HG03103 (cell line): ENCODE results near the gene PFKFB2.

Experiments
- ATAC-seq: cut with Tn5 transposase; IDR thresholded peaks from one replicate; pipeline ENCODE4 v1.9.1; 2021; ENCODE audit warnings: low read depth; ENCODE audit not compliant: unreplicated experiment

PFKFB2 gene

DNA sequence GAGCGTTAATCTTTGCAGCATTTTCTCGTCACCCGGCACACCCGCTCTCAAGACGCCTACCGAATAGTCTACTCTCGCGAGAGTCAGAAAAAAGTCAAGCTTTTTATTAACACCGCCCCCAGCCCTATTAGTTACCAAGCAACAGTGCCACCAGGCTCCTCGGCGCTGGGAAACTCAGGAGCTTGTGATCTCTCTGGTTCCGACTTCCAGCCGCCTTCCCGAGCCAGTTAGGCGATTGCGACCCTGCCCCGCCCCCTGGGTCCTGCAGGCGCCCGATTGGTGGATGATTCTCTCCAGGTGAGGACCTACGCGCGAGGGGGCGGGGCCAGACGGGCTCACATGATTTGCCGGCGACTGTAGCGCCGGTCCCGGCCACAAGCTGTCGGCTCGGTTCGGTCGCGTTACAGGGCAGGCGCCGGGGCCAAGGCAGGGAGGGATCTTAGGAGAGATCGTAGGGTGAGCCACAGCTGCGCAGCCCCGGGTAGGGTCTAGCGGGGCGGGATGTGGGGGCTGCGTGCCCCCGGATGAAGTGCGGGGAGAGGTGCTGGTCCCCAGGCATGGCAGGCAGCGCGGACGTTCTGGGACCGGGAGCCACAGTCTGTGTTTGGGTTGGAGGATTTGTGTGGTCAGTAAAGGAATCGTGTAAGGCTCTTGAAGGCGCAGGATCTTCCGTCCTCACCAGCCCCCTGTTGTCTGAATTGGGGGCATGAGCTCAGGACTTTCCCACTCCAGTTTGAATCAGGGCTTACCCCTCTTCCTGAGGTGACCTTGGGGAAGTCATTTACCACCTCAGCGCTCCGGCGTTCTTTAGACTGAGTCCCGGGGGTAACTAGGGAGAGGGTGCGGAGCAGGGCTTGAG, at the start of gene PFKFB2:
TSS of gene PFKFB2 (plus strand) at position 365 of the 859 bp plus-strand sequence. CDS start 1,443 bp downstream, outside the sequence.
- peak; percentile 62 for ATAC-seq

DNA sequence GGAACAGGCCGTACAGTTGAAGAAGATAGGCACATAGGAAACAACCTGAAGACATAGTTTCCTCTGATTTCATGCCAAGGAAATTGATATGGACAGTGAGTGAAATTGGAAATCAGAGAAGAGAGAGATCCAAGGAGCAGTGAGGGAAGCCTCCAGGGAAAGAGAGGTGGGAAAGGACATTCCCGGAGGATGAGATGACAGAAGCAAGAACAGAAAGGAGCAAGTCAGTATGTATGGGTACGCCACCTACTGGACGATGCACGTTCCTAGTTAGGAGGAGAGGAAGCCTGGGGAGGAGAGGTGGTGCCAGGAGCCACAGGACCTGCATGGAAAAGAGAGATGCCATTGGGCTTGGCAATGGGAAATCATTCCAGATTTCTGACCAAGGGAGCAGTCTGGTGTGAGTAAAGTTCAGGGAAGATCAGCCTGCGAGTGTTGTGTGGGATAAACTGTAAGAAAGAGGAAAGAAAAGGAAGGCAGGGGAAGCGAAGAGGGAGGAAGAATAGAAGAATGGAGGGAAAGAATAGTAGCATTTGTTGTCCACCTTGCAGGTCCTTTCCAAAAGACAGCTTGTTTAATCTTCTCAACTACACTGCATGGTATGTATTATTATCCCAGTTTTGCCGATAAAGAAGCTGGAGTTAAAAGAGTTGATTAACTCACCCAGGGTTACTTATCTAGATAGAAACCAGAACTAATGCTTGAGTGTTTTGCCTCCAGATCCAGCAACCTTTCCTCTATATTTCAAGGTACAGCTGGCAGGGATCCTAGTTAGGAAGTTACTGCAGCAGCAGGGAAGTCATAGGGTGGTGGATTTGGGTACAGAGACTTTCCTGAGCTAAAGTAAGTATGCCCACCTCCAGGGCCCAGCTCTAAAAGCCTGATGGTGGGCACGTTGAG, 47.9 kb upstream of the PFKFB2 start:
- ATAC-seq: no peak

DNA sequence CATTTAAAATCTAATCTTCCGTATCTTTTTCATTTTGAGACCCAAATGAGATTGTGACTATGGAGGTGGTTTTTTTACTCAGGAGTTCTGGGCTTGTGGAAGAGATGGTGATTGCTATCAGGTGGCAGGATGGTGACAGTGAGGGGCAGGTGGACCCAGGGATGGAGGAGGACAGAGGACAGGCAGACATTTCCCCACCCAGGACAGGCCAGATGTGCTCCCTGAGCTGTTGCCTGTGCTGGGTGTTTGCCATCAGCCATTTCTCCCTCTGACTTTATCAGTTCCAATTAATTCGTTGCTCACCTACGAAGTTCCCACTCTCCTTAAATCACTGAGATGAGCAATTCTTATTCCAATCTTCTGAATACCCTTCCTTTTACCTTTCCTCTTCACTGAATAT, 47.0 kb upstream of the PFKFB2 start:
- ATAC-seq: no peak

DNA sequence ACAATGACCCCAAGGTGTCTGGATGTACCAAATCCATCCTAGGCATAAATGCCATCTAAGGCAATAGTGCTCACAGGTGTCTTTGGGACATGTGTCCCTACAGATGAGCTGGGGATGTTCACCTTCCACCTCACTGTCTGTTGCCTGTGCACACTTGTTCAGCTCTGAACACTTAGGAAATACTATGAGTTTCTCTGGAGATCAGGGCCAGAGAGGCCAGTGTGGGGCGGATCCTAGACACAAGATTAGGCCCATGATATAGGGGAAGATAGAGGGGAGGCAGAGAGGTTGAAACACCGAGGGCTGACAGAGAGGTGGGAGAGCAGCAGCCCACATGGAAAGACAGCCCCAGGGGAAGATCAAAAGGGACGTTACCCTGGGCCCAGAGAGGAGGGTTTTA, 46.2 kb upstream of the PFKFB2 start:
- ATAC-seq: no peak

DNA sequence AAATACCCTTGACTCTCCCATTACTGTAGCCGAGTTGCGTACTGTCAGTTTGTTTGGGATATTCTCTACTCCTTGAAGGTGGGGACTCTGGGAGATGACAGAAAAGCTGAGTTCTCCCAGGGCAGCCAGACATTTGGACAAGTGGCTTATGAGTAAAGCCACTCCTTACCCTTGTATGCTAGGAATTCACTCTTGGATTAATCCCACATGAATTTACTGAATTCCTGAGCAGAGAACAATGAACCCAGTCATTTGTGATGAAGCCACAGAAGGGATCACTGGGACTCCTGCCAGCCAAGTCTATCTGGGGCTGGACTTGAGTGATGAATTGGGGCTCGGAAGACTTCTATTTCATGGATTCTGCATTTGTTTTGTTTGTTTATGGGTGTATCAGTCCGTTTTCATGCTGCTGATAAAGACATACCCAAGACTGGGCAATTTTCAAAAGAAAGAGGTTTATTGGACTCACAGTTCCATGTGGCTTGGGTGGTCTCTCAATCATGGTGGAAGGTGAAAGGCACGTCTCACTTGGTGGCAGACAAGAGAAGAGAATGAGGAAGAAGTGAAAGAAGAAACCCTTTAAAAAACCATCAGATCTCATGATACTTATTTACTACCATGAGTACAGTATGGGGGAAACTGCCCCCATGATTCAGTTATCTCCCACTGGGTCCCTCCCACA, 45.6 kb upstream of the PFKFB2 start:
- ATAC-seq: no peak

DNA sequence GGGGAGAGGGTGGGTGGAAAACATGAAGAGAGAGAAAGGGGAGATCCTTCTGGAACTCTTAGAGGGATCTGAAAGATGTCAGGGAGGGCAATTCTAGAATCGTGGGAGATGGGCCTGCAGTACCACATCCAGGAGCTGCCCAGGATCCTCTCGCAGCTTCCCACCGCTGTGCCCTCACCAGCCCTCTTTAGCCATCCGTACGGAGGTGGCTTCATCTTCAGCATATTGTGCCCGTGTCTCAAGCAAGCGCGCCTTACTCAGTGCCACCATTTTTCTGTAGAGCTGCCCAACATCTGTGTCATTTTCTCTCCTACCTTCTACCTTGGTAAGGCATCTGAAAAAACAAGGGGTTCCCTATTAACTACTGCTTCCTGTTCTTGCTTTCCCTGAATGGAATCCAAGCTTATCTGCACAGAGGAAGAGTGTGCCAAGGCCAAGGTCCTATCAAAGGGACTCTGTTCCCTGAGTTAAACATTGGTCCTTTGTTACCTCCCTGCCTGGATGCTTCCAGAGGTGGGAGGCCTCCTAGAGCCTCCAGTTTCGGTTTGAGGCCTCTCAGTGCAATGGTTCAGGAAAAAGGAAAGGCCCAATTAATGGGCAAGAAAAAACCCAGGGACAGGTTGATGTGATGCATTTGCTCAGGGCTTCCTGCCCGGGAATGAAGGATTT, 43.8 kb upstream of the PFKFB2 start:
- ATAC-seq: no peak

DNA sequence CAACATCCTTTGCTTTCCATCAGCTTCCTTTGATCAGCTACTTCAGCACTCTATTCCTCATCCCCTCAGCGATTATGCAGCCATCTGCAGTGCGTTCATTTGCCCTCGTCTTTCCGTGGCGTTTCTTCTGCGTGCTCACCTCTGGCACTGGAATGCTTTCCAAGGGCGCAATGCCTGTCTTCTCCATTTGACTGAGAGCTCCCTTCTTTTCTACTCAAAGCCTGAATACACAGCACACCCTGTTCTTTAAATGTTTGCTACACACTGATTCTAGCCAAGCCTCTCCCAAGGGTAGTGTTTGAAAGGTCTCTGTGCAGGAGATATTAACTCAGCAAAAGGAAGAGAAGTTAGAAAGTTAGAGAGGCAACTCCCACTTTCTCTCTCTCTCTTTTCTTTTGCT, 43.1 kb upstream of the PFKFB2 start:
- no peak for ATAC-seq

DNA sequence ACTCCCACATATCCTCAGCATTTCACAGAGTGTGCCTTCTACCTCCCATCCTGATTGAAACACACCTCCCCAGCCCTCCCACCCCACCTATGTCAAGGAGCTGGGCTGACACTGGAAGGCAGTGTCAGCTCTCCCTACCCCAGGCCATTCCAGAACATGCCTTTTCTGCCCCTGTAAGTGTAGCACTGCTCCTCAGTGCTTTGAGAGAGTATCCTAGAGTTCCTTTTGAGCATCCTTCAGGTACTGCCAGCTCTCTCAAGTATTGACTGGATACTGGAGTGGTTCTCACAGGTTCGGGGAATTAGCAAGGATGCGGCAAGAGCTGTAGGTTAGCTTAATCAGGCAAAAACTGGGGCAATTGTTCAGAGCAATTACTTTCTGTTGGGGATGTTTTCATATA, 42.3 kb upstream of the PFKFB2 start:
- no peak for ATAC-seq

DNA sequence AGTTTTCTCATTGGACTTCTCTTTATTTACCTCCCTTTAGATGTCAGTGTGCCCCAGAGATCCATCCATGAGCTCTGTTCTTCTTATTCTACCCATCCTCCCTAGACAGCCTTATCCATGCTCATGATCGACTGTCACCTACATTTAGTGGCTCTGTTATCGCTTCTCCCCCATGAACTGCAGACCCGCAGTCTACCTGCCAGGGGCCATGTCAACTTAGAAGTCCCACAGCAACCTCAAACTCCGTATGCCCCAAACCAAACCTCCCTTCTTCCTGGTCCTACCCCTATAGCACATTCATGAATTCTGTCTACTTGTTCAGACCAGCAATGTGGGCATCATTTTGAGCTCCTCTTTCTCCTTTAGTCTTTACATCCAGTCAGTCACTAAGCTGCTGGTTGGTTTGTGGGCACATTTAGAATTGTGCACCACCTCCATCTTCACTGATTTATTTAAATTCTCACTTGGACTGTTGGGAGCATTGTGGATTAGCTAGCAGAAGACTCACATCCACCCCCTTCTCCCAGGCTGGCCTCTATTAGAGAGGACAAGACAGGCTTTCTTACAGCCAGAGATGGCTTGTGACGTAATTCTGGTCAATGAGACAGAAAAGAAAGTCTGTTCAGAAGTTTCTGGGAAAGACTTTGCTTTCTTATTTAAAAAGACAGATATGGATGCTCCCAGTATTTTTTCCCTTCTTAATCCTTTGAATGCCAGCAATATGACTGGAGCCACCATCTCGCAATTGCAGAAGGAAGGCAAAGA, 39.6 kb upstream of the PFKFB2 start:
- no peak for ATAC-seq

DNA sequence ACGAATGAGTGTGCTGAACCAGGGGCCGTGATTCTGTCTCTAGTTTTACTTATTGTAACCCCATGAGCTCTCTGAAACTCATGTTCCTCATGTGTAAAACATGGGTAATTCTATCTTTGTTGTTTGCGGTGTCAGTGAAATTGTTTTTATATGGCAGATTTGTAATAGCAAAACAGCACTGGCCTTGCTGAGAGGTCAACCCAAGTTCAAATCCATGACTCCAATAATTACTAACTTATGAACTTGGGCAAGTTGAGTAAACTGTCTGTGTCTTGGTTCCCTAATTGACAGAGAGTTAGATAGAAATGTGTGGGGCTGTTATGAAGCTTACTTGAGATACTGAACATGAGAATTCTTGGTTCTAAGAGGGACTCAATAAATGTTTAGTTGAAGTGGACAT, 38.3 kb upstream of the PFKFB2 start:
- ATAC-seq: no peak

DNA sequence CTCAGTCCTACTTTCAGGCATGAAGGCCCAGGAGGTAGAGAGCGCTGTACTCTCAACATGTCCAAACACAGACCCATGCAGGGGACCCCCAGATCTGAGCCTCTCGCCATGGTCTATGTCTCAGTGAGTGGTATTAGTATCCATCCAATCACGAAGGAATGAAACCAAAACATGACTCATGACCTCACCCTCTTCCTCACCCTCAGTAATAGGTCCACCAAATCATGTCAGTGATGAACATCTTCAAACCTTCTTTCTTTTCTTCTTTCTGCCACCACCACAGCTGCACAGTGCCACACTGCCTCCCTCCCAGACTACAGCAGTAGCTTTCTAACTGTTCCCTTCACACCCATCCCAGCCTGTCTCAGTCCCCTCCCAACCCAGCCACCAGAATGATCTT, 37.3 kb upstream of the PFKFB2 start:
- ATAC-seq: no peak

DNA sequence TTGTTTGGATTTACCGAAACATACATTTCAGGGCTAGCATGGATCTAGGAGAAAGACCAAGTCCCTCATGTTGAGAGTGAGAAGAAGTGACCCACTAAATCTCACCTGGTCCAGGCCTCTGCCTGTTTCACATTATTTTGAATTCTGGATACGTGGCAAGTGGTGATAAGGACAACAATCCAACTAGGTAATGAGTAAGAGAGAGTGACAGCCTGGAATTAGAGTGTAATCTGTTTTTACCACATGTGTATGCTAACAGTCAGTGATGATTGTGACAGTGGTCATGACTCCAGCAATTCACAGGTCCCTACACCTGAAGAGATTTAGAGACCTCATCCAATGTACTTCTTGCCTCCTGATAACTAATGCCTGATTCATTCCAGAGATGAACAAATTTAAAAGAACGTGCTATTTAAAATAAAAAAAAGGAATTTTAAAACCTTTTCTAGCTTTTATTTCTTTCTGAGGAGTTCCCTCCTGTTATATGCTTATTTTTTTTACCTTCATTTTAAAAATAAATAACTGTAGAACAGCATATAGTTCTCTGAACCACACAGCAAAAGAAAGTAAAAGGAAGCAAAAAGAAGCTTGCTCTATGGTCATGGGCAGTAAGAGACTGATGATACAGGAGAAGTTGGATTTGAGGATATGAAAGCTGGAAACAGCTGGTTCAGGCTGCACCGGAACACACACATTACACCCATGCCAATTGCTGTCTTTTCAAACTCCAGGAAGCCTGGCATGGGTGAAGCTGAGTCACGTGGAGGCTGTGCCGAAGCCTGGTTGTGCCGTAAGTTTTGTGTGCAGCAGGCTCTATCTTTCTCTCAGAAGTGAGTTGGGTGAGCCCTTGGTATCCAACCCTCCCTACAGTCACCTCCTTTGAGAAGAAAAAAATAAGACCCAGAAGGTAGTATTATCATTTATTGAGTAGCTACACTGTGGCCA, 35.2 kb upstream of the PFKFB2 start:
- ATAC-seq: no peak

DNA sequence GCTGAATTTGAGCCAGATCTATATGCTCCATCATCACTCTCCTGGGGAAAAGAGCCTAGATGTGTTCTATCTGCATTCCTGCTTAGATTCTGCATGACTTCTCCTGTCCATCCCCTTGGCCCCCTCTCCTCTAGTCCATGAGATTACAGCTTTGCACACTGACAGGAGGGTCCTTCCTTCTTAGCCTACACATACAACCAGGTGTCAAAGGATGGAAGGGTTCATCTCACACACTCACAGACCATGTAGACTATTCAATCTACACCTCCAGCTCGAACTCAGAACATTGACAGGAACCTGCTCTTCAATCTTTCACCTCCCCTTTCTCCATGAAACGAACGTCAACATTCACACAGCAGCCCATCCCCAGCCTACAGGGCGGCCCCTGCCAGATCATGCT, 34.4 kb upstream of the PFKFB2 start:
- ATAC-seq: no peak

DNA sequence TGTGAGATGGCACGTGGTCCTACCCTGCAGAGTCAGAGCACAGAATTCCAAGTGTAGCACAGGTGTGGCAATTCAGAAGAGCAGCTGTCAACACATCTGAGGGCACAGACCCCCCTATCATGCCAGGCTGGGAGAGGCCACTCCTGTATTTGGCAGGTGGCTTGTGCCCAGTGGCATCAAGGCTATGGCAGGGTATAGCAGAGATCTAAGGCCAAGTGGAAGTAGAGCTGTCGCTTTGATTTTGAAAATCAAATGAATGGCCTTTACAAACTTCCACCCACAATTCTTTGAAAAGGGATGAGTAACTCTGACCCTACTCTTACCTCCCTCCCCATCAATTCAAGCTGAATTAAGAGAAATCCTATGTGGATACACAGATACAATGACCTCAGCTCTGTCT, 33.9 kb upstream of the PFKFB2 start:
- no peak for ATAC-seq

DNA sequence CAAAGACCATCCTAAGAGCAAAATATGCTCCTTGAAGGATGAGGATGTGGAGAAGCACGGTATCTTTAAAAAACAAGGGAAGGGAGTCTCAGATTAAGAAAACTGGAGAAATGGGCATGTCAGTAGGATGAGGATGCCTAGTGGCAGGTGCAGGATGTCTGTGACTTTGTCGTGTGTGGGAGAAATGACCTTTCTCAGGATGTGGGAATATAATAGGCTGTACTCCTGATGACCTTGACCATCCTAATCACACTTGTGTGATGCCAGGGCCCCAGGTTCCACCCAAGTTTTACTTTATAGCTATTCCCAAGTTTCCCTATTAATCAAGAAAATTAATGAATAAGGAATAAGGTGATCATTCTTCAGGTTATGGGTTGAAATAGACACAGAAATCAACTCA, 33.4 kb upstream of the PFKFB2 start:
- ATAC-seq: no peak

DNA sequence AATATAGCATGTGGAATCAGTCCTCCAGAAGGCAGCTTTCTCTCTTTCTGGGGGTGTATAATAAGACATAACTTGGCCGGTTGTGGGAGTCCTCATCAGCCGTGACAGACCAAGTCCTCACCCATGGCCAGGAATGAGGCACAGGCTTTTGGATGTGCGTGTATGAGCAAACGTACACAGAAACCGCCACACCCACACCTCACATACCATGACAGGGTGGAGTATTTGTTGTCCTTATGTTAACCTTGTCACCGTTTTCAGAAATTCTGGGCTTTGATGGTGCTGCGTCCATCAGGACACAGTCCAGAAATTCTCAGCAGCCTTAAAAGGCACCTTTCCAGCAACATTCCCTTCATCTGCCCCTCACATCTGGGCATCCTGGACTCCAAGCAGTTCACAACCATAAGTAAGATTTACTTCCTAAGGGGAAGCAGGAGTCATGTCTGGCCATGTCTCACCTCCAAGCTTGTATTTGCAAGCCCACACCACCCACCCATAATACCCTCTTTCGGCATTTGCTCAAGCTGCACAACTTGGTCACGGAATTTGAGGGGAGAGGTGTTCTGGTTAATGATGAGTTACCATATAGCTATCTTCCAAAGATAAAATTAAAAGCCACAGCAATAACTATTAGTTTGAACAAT, 32.9 kb upstream of the PFKFB2 start:
- ATAC-seq: no peak

DNA sequence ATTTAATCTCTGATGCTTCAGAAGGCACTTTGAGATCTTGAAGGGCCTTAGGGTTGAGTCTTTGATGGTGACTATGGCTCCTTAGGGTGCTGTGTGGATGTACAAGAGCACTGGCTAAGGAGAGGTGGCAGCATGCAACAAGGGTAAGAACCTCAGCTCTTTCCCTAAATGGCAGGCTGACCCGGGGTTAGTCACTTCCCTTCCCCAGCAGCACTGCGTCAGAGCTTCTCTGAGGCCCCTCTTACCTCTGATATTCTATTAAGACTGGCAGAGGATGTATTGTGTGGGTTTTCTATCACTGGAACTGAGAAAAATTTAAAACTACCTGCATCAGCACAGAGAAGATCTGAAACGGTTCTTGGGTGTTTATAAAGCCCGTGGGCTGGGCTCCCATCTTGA, 32.4 kb upstream of the PFKFB2 start:
- ATAC-seq: no peak

DNA sequence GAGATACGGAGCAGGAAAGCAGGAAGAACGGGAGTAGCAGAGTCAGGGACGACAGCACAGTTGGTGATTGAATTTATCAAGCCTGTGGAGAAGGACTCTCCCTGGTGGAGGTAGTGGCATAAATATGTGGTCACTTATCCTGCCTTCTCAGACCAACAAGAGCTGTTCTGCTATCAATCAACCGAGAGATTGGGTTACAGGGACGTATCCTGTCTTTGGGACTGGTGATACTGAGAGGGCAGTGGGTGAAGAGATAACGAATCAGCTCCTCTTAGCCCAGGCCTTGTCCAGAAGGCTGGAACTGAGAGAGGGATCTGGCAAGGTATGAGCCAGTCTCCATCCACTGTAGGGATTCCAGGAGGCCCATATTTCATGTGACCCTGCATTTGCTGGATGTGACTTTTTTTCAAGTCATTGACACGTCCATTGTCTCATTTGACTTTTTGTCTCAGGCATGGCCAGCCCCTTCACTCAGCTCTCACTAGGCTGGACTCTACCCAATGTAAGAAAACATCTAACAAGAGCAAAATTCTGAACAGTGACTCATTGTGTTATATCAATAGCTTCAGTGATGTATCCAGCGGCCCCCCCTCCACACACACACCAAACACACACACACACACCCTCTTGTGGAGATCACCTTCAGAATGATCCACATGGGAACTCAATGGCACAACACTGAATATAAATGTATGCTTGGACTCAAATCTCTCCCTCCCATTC, 31.8 kb upstream of the PFKFB2 start:
- no peak for ATAC-seq
